GM23338 (cell line): ENCODE results near the gene ATG9B. TPM values are rescaled to one million over a fixed set of nuclear protein-coding genes. Genes with fewer than 3 reads are reported as not detected.

Experiments
- ATAC-seq: fragments of 200-7000 bp; cut with Tn5 transposase; 3 replicates; pipeline ENCODE4 v1.9.1; 2020
- DNase-seq: peaks from one replicate; pipeline ENCODE4 v3.0.0-alpha.2; 2015; ENCODE audit warnings: low spot score
- H2AFZ ChIP-seq: fragments of 200-600 bp; sonication (generic); 2 replicates; pipeline ENCODE4 v1.8.0; 2016; ENCODE audit warnings: antibody characterized with exemption, mild to moderate bottlenecking, moderate library complexity
- H3F3A ChIP-seq: fragments of 200-600 bp; sonication (generic); replicated peaks from 2 replicates; pipeline ENCODE4 v1.8.0; 2017; ENCODE audit warnings: antibody characterized with exemption, mixed run types, low read depth
- H3K27ac ChIP-seq: fragments of 200-600 bp; sonication (generic); 2 replicates; pipeline ENCODE4 v1.6.1; 2016; ENCODE audit warnings: low read depth
- H3K27me3 ChIP-seq: fragments of 200-600 bp; sonication (generic); 2 replicates; pipeline ENCODE4 v1.8.0; 2016; ENCODE audit warnings: mild to moderate bottlenecking, mixed run types, moderate library complexity; ENCODE audit not compliant: insufficient read depth
- H3K36me3 ChIP-seq: fragments of 200-600 bp; sonication (generic); 2 replicates; pipeline ENCODE4 v1.8.0; 2016; ENCODE audit warnings: mild to moderate bottlenecking; ENCODE audit not compliant: insufficient read depth
- H3K4me1 ChIP-seq: fragments of 200-600 bp; sonication (generic); 2 replicates; pipeline ENCODE4 v1.8.0; 2016; ENCODE audit warnings: mild to moderate bottlenecking, moderate library complexity; ENCODE audit not compliant: insufficient read depth
- H3K4me2 ChIP-seq: fragments of 200-600 bp; sonication (generic); 2 replicates; pipeline ENCODE4 v1.7.1; 2017; ENCODE audit warnings: mixed run types
- H3K4me3 ChIP-seq: fragments of 200-600 bp; sonication (generic); 2 replicates; pipeline ENCODE4 v1.6.1; 2016; ENCODE audit warnings: mixed run types
- H3K79me2 ChIP-seq: fragments of 200-600 bp; sonication (generic); replicated peaks from 2 replicates; pipeline ENCODE4 v1.8.0; 2017; ENCODE audit warnings: mild to moderate bottlenecking; ENCODE audit not compliant: insufficient read depth
- H3K9me2 ChIP-seq: fragments of 200-600 bp; sonication (generic); 2 replicates; pipeline ENCODE4 v1.8.0; 2017; ENCODE audit not compliant: insufficient read depth
- H4K20me1 ChIP-seq: fragments of 200-600 bp; sonication (generic); replicated peaks from 2 replicates; pipeline ENCODE4 v1.8.0; 2017; ENCODE audit warnings: mild to moderate bottlenecking; ENCODE audit not compliant: insufficient read depth
- H3K27ac Mint-ChIP-seq: 2 replicates; pipeline ENCODE4 v1.8.0; 2020; ENCODE audit warnings: inconsistent platforms, mild to moderate bottlenecking, moderate library complexity, mixed read lengths
- H3K27me3 Mint-ChIP-seq: 3 replicates; pipeline ENCODE4 v1.8.0; 2022; ENCODE audit warnings: low read depth, mild to moderate bottlenecking, moderate library complexity, mixed read lengths, inconsistent platforms; ENCODE audit not compliant: insufficient read depth, poor library complexity
- H3K36me3 Mint-ChIP-seq: 3 replicates; pipeline ENCODE4 v1.8.0; 2021; ENCODE audit warnings: low read depth, mild to moderate bottlenecking, inconsistent platforms, moderate library complexity, mixed read lengths
- H3K4me1 Mint-ChIP-seq: 3 replicates; pipeline ENCODE4 v1.8.0; 2020; ENCODE audit warnings: mild to moderate bottlenecking, inconsistent platforms, mixed read lengths
- H3K4me3 Mint-ChIP-seq: 3 replicates; pipeline ENCODE4 v1.8.0; 2021; ENCODE audit warnings: moderate library complexity, mild to moderate bottlenecking, inconsistent platforms, mixed read lengths
- H3K9me3 Mint-ChIP-seq: 3 replicates; pipeline ENCODE4 v1.8.0; 2020; ENCODE audit warnings: moderate library complexity, mild to moderate bottlenecking, inconsistent platforms, mixed read lengths
- CREB1 ChIP-seq: fragments of 250-450 bp; sonication (Bioruptor Pico); IDR thresholded peaks from 2 replicates; pipeline ENCODE4 v1.5.0; 2020; ENCODE audit warnings: low read depth, mild to moderate bottlenecking, moderate library complexity
- EZH2 ChIP-seq: fragments of 200-600 bp; sonication (generic); IDR thresholded peaks from one replicate; pipeline ENCODE4 v1.8.0; 2017; ENCODE audit warnings: antibody characterized with exemption, mild to moderate bottlenecking, low read depth; ENCODE audit not compliant: unreplicated experiment
- EZH2phosphoT487 ChIP-seq: fragments of 200-600 bp; sonication (generic); IDR thresholded peaks from one replicate; pipeline ENCODE4 v1.8.1; 2018; ENCODE audit warnings: antibody characterized with exemption; ENCODE audit not compliant: unreplicated experiment
- JUNB ChIP-seq: IDR thresholded peaks from one replicate; pipeline ENCODE4 v1.6.1; 2016; ENCODE audit warnings: antibody characterized with exemption; ENCODE audit not compliant: unreplicated experiment
- NANOG ChIP-seq: IDR thresholded peaks from 2 replicates; pipeline ENCODE4 v1.6.1; 2016; ENCODE audit warnings: antibody characterized with exemption, borderline replicate concordance
- POLR2AphosphoS5 ChIP-seq: IDR thresholded peaks from 2 replicates; pipeline ENCODE4 v1.6.1; 2016; ENCODE audit warnings: antibody characterized with exemption, low read depth
- STAT1 ChIP-seq: IDR thresholded peaks from one replicate; pipeline ENCODE4 v1.6.1; 2016; ENCODE audit warnings: antibody characterized with exemption; ENCODE audit not compliant: unreplicated experiment
- ZNF114 ChIP-seq: fragments of 250-450 bp; sonication (Bioruptor Pico); IDR thresholded peaks from 2 replicates; pipeline ENCODE4 v1.5.0; 2020; ENCODE audit warnings: mild to moderate bottlenecking, moderate library complexity
- ZNF331 ChIP-seq: fragments of 250-450 bp; sonication (Bioruptor Pico); IDR thresholded peaks from 2 replicates; pipeline ENCODE4 v1.5.0; 2020; ENCODE audit warnings: low read depth, mild to moderate bottlenecking, moderate library complexity
- polyA plus RNA-seq: library from polyadenylated mRNA; unstranded; fragments of >200 nt; fragmentation: Nextera tagmentation; extraction: Ambion mirVana; gene quantifications from 2 replicates; pipeline ENCODE4 v1.2.1, GENCODE V29; 2016
- total RNA-seq: library from RNA; depleted of rRNA; stranded (reverse); fragments of >200 nt; shearing (Covaris generic); gene quantifications from 2 replicates; pipeline ENCODE4 v1.2.3, GENCODE V29; 2014
- TF ChIP-seq, protein P1 (sequence below): IDR thresholded peaks from one replicate; pipeline ENCODE4 v1.6.1; 2018; ENCODE audit warnings: antibody characterized with exemption; ENCODE audit not compliant: unreplicated experiment
- TF ChIP-seq, protein P2 (sequence below), 2 experiments: fragments of 200-600 bp in 1 of 2; sonication (generic) in 1 of 2; conservative IDR thresholded peaks; 2 replicates each; pipeline versions ENCODE4 v1.5.1 to v1.6.1; 2016 to 2017; ENCODE audit warnings: antibody characterized with exemption in 2 of 2, low read depth in 2 of 2, mild to moderate bottlenecking in 2 of 2, moderate library complexity in 1 of 2

The ATG9B gene
- total and polyA plus RNA-seq, 2 experiments from 2014 or later = 1.2 to 3.4 TPM

GRCh38 chr7:150999497-151000230 is 24.6 kb downstream of the ATG9B start (continued):
- no peak for TF ChIP-seq EZH2phosphoT487
- TF ChIP-seq, protein P1, sequence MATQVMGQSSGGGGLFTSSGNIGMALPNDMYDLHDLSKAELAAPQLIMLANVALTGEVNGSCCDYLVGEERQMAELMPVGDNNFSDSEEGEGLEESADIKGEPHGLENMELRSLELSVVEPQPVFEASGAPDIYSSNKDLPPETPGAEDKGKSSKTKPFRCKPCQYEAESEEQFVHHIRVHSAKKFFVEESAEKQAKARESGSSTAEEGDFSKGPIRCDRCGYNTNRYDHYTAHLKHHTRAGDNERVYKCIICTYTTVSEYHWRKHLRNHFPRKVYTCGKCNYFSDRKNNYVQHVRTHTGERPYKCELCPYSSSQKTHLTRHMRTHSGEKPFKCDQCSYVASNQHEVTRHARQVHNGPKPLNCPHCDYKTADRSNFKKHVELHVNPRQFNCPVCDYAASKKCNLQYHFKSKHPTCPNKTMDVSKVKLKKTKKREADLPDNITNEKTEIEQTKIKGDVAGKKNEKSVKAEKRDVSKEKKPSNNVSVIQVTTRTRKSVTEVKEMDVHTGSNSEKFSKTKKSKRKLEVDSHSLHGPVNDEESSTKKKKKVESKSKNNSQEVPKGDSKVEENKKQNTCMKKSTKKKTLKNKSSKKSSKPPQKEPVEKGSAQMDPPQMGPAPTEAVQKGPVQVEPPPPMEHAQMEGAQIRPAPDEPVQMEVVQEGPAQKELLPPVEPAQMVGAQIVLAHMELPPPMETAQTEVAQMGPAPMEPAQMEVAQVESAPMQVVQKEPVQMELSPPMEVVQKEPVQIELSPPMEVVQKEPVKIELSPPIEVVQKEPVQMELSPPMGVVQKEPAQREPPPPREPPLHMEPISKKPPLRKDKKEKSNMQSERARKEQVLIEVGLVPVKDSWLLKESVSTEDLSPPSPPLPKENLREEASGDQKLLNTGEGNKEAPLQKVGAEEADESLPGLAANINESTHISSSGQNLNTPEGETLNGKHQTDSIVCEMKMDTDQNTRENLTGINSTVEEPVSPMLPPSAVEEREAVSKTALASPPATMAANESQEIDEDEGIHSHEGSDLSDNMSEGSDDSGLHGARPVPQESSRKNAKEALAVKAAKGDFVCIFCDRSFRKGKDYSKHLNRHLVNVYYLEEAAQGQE = no peak
- no peak for TF ChIP-seq JUNB
- TF ChIP-seq ZNF114 (CRISPR knock-in tag) = no peak
- TF ChIP-seq EZH2 = no peak
- TF ChIP-seq, protein P2, sequence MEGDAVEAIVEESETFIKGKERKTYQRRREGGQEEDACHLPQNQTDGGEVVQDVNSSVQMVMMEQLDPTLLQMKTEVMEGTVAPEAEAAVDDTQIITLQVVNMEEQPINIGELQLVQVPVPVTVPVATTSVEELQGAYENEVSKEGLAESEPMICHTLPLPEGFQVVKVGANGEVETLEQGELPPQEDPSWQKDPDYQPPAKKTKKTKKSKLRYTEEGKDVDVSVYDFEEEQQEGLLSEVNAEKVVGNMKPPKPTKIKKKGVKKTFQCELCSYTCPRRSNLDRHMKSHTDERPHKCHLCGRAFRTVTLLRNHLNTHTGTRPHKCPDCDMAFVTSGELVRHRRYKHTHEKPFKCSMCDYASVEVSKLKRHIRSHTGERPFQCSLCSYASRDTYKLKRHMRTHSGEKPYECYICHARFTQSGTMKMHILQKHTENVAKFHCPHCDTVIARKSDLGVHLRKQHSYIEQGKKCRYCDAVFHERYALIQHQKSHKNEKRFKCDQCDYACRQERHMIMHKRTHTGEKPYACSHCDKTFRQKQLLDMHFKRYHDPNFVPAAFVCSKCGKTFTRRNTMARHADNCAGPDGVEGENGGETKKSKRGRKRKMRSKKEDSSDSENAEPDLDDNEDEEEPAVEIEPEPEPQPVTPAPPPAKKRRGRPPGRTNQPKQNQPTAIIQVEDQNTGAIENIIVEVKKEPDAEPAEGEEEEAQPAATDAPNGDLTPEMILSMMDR (conservative IDR thresholded peaks at IDR 0.05; ENCODE audit: low read depth in 2 of 2) = no peak

DNA sequence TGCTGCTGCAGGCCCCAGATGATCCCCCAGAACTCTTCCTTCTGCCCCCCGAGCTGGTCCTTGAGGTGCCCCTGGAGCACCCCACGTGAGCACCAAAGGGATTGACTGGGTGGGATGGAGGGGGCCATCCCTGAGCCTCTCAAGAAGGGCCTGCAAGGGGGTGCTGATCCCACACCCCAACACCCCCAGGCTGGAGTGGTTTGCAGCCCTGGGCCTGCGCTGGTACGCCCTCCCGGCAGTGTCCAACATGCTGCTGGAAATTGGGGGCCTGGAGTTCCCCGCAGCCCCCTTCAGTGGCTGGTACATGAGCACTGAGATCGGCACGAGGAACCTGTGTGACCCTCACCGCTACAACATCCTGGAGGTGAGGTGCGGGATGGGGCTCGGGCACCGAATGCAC is 25.3 kb downstream of the ATG9B start:
- no peak for DNase-seq
- no peaks in the 10 kb centered on the region for H3K4me1 ChIP-seq
- H3K27me3 ChIP-seq = no peaks in the 10 kb centered on the region
- H3K4me3 ChIP-seq = no peak overlapping the region
- no peak overlapping the region for H3K4me2 ChIP-seq
- Mint-ChIP-seq H3K36me3 (no peaks in the 10 kb centered on the region; the same call in 2 of the 3 replicates), H3K9me3 (no peaks in the 10 kb centered on the region), H3K4me3 (no peak overlapping the region), H3K27me3 (peaks cover 12% of the 10 kb centered on the region), H3K4me1 (peaks cover 6% of the 10 kb centered on the region), H3K27ac (no peak overlapping the region)
- H2AFZ ChIP-seq = no peak overlapping the region
- H4K20me1 ChIP-seq = no peaks in the 10 kb centered on the region
- no peaks in the 10 kb centered on the region for H3K79me2 ChIP-seq
- no peaks in the 10 kb centered on the region for H3K36me3 ChIP-seq
- H3K9me2 ChIP-seq = no peaks in the 10 kb centered on the region
- H3K27ac ChIP-seq = no peak overlapping the region
- ATAC-seq = no peak
- H3F3A ChIP-seq = no peaks in the 10 kb centered on the region
- TF ChIP-seq ZNF331 (CRISPR knock-in tag) = no peak
- no peak for TF ChIP-seq CREB1
- TF ChIP-seq, protein P1 = no peak
- no peak for TF ChIP-seq NANOG
- TF ChIP-seq, protein P2 (conservative IDR thresholded peaks at IDR 0.05; ENCODE audit: low read depth in 2 of 2) = no peak
- no peak for TF ChIP-seq POLR2AphosphoS5
- TF ChIP-seq STAT1 = no peak
